ENCODE results near the gene DDIAS. TPM values are rescaled to one million over a fixed set of nuclear protein-coding genes. Genes with fewer than 3 reads are reported as not detected.

Gene DDIAS
- total and polyA plus RNA-seq, 9 of the 15 experiments (the other 6 are each of a cell fraction or from before 2014, with no cell fraction given) = 9.4 to 27.2 (median 23.3) TPM

- TF ChIP-seq ZNF347 (CRISPR knock-in tag; IDR thresholded peaks at IDR 0.05; ENCODE audit: low read depth) (no peak), ZNF830 (CRISPR knock-in tag; IDR thresholded peaks at IDR 0.05) (no peak), ATF1 (CRISPR knock-in tag; IDR thresholded peaks at IDR 0.05) (no peak), ATF1 (tag; IDR thresholded peaks at IDR 0.05) (peak; percentile 46), CBFA2T3 (IDR thresholded peaks at IDR 0.05) (0 out of 2 replicates have a peak, but pooled peaks have one; percentile 3), FOXJ2 (tag; IDR thresholded peaks at IDR 0.05) (no peak), MNT (conservative IDR thresholded peaks at IDR 0.05) (peak; percentile 10 to 39; a peak in 1 of 4 replicates), HDAC1 (IDR thresholded peaks at IDR 0.05) (0 out of 4 replicates have a peak, but pooled peaks of 1 of the 2 experiments have one; percentile 8), ZNF740 (CRISPR knock-in tag; IDR thresholded peaks at IDR 0.05) (0 out of 2 replicates have a peak, but pooled peaks have one; percentile 21), ZNF740 (tag; IDR thresholded peaks at IDR 0.05) (no peak), SAP30 (IDR thresholded peaks at IDR 0.05; ENCODE audit: borderline replicate concordance, insufficient read depth, low read depth, low read length, poor library complexity, severe bottlenecking) (peak; percentile 5), E2F3 (CRISPR knock-in tag; IDR thresholded peaks at IDR 0.05) (no peak)
Measured at GRCh38 chr11:82901922-82902485, 468 bp downstream of the DDIAS start (continued).
